ENCODE measurements around the gene SELPLG. TPM values are rescaled to one million over a fixed set of nuclear protein-coding genes. Genes with fewer than 3 reads are reported as not detected.
"Not testable (repeated sequence)": the region's sequence is repeated elsewhere in the genome, so short reads cannot be mapped to it uniquely, and the experiment has no call there.

SELPLG gene
- total RNA-seq, 1 experiment from 2014 or later, result 0.23 TPM

DNA sequence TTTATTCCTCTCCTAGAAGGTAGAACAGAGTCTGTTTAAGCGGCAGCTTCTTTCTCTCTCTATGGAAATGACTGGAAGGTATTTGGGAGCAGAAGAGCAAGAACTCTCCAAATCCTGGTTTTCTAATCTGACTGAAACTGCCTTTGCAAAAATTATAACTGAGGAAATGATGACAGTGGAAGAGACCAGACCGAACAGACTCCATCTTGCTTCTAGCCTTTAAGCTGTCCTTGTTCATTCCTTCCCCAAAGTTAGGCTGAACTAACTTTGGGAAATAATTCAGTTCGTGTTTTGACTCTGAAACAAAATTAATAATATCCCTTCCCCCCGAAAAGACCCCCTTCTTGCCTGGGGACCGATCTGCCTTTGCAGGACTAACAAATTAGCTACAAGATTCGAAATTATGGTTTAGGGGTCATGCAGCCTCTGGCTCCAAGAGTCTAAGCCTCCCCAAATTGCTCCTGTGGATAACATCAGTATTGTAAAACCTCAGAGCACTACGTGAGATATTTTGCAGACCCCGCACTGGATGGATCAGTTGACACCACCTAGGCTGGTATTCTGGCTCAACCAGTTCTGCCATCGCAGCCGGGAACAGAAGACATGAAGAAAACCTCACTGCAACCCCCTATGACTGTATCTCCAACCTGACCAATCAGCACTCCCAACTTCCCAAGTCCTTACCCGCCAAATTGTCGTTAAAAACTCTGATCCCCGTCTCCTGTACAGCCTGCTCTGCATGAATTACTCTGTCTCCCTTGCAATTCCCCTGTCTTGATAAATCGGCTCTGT is 14.1 kb downstream of the SELPLG start:
- DNase-seq (ENCODE audit: low read depth), result no peak

DNA sequence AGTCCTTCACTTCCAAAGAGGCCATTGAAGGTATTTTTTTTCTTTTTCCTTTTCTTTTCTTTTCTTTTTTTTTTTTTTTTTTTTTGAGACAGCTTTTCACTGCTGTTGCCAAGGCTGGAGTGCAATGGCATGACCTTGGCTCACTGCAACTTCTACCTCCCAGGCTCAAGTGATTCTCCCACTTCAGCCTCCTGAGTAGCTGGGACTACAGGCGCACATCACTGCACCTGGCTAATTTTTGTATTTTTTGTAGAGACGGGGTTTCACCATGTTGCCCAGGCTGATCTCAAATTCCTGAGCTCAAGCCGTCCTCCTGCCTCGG is 14.8 kb downstream of the SELPLG start:
- not testable (repeated sequence) for DNase-seq (ENCODE audit: low read depth)

DNA sequence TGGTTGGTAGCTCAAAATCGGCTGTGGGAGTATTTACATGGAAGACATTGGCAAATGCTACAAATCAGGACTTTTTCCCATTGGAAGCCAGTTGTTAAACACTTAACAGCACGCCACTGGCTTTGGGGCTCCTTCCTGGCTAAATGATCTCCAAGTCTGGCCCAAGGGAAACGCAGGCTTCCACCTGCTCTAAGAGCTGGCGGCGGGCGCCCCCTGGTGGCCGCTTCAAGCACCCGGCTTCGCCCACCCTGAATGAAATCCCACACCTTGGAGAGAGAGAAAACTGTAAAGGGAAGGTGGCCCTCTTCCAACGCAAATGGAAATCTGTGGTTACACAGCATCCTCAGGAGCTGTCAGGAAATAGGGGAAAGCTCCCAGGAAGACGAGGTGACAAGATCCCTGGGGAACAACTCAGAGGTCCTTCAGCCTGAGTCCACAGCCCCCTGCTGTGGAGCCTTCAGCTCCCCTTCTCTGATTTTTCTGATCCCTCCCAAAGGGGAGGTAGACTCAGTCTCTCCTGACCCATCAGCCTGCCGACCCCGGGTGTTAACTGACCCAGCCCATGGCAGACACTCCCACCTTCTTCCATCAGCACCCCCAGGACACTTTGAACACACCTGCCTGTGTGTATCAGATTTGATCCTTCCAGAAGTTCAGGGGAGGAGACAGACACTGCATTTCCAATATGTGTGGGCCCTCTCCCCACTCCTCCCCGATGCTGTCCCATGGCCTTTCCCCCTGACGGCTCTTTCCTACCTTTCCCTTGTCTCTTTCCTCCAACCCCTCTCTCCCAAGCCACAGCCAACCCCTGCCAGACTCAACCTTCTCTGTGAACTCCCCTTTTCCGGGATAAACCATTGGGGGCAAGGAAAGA is 15.4 kb downstream of the SELPLG start:
- DNase-seq (ENCODE audit: low read depth), result peak; percentile 91

DNA sequence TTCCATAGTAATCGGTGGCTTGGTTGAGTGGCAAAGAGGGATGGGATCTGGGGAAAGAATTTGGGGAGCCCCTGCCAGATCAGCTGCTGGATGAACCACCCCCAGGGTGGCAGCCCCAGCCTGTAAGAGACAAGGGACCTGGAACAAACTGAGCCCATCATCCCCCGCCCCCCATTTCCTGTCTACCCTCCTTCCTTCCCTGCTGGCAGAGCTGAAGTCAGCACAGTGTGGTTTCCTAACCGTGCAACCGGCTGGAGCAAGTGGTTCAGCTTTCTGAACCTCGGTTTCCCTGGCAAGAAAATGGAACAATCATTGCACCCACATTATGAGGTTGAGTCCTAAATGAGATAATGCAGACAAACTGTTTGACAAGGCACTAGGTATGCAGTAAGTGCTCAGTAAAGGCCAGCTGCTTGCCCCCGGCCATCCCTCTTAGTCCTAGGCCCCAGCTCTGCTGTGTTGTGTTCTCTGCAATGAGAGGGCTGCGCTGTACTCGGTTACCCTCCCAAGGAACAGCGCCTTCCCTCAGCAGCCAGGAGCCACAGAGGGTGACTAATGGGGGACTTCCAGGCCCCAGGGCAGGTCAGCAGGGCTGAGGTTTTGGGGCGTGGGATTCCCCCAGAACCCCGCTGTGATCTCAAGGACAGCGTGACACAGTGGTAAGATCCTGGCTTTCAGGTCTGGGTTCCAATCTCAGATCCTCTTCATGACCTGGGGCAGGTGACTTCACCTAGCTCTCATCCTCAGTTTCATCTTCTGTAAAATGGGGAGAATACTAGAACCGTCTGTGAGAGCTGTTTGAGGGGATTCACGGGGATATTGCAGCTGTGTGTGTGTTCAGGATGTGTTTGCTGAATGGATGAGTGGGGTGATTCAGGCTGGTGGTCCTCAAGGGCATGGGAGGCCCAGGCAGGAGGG is 16.5 kb downstream of the SELPLG start:
- DNase-seq (ENCODE audit: low read depth), result peak; percentile 90

DNA sequence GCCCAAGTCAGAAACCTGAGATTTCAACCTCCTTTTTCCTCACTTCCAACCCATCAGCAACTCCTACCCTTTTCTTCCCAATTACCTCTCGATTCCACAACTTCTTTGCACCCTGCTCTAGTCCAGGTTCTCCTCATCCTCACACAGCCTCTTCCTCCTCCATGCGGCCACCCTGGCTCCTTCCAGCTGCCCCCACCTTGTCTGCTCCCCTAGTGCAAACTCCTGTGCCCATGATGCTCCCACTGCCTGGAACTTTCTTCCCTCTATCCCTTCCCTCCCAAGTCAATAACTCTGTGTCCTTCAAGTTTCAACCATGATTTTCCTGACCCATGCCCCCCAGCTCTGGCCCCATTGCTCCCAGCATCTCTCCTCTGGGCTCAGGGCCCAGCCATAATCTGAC is 17.3 kb downstream of the SELPLG start:
- DNase-seq (ENCODE audit: low read depth), result no peak

DNA sequence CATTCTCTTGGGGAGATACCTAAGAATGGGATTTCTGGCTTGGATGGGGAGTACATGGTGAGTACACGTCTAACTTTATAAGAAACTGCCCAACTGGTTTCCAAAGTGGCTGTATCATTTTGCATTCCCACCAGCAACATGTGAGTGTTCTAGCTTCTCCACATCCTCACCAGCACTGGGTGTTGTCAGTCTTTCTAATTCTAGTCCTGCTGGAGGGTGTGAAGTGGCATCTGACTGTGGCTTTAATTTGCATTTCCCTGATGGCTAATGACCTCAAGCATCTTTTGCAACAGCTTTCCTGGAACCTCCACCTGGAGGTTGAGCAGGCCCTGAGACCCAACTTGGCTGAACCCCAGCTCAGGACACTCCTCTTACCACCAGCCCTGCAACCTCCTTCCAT is 17.8 kb downstream of the SELPLG start:
- no peak for DNase-seq (ENCODE audit: low read depth)

DNA sequence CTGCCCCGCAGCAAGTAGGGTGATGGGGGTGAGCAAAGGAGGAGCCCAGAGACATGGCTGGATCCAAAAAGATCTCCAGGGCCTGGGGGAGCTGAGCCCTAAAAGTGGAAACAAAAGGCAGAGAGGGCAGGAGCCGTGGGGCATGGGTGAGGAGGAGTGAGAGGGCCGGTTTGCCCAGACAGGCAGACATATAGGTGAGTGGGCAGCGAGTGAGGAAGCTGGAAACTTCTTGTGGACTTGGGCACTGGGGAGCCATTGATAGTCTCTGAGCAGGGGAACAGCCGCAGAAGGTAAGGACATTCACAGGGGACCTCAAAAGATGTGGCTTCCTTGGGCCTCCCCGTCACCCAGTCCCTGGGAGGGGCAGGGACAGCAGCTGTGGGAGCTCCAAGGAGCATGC is 19.1 kb downstream of the SELPLG start:
- no peak for DNase-seq (ENCODE audit: low read depth)

DNA sequence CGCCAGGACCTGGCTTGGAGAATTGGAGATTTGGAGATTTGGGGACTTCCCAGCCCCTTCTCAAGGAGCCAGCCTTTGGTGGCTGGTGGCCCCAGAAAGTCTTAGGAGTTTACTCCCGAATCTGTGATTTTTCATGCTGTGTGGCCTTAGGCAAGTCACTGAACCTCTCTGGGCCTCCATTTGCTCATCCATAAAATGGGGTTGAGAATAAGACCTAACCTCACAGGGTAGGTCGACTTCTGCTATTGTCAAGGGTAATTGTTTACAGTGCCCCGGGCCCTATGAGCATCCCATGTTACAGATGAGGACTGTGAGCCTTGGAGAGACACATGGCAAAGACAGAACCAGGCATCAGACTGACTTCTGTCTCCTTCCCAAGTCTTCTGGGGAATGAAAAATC is 19.7 kb downstream of the SELPLG start:
- DNase-seq (ENCODE audit: low read depth), result no peak

DNA sequence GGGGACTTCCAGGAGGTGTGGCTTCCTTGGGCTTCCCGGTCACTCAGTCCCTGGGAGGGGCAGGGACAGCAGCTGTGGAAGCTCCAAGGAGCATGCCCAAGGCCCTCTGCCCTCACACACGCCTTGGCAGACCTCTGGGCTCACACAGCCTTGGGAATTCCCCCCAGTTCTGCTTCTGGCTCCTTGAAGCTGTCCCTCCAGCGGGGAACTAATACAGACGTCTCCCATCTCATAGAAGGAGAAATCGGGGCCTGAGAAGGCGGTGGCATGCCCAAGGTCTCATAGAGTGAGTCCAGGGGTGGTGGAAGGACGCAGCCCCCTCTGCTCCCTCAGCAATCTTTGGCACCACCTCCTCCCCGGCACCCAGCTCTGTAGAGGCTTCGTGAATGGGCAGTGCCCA is 20.1 kb downstream of the SELPLG start:
- peak; percentile 70 for DNase-seq (ENCODE audit: low read depth)

DNA sequence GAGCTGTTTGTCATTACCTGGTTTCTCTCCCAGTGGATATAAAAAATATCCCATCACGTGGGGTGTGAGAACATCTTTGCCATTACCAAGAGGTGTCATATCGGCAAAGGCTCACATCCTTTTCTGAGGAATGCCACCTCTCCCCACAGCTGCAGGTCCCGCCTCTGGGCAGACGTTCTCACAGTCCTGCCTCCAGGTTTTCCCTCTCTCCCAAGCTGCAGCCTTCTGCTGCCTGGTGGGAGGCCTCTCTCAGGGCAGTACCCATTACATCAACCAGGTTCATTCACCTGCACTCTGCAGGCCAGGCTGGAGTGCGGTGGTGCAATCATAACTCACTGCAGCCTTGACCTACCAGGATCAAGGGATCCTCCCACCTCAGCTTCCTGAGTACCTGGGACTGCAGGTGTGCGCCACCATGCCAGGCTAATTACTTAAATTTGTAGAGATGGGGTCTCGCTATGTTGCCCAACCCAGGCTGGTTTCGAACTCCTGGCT is 20.9 kb downstream of the SELPLG start:
- DNase-seq (ENCODE audit: low read depth), result peak; percentile 64

DNA sequence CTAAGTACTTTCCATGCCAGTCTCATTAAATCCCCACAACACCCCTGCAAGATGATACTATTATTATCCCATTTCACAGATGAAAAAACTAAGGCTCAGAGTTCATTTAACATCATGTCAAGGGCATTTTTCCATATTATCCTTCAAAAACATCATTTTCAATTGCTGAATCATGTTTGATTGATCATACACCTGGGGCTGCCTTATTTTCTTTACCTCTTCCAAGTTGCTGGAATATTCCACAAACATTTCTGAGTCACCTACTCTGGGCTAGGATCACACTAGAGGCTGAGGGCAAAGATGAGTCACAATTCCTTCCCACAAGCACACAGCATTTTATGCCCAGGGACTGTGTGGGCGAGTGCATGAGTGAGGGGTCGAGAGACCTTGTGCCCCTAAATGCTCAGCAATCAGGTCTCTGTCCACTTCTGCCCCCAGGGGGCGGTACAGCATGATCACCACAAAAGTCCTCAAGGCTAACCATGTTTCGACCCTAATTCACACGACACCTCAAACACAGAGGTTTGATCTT is 21.7 kb downstream of the SELPLG start:
- DNase-seq (ENCODE audit: low read depth), result peak; percentile 94

DNA sequence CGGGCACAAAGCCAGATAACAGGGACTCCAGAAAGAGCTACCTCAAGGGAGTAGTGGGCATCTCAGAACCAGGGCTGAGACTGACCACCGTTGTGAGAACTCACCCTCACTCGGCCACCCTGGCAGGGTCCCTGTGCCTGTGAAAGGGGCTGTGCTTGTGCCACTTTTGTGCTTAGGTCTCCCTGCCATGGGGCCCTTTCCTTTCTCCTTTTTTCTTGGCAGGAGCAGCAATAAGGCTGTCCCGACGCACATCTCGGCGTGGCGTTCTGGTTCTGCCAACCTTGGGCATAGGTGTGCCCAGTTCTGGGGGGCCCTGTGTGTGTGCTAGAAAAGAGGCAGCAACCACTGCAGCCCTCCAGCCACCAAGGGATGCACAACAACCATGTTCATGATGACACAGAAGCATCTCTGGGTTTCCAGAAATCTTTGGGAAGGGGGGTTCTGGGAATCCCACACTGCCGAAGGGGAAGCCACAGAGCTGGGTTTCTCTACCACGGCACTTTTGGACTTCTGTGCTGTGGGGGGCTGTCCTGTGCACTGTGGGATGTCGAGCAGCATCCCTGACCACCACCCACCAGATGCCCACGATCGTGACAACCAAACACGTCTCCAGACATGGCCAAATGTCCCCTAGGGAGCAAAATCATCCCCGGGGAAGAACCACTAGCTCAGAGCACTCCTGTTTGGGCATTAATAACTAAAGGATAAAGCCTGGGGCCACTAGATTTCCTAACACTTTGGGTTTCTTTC is 22.7 kb downstream of the SELPLG start:
- no peak for DNase-seq (ENCODE audit: low read depth)

DNA sequence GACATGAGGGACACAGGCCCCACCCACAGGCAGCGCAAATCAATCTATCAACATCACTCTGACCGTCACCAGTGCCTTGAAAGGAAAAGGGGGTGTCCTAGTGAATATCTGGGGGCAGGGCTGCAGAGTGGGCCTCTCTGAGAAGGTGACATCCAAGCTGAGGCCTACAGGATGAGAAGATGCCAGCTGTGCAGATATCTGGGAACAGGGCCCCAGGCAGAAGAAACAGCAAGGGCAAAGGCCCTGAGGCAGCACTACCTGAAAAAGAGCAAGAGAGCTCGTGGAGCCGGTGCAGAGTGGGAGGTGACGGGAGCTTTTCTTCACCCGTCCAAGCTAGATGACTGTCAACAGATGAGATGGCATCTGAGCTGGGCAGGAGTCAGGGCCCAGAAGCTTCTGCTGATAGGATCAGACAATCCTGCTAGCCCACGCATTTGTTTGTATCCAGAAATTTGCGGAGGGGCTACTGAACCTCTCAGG is 23.3 kb downstream of the SELPLG start:
- no peak for DNase-seq (ENCODE audit: low read depth)

DNA sequence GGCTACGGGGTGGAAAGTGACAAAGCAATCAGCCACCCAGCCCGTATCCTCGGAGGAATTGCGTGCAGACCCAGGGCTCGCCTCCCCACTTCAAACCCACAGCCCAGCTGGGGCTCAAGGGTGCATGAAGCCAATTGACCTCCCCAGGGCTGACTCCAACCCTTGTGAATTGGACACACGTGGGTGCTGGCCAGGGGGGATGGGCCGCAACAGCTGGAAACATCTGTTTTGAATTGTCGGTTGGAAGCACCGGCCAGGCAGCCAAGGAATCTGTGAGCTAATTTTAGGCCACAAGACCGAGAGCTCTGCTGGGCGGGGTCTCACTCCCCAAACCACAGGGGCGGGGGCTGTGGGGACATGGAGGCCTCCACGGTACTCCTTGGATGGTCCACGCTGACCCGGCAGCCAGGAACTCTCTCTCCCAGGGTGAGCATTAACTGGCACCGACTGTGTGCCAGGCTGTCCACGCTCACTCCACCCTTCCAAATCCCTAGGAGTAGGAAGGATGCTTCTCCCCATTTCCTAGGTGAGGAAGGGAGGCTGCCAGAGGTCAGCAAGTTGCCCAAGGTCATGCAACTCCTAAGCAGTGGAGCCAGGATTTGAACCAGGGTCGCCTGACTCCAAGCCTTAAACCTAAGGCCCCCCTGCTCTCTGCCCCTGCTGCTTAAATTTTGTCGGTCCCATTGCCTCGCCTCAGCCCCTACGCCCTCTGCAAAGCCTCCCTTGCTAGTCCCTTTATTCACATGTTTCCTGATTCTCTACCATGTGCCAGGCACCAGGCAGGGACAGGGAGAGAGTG is 24.0 kb downstream of the SELPLG start:
- peak; percentile 61 for DNase-seq (ENCODE audit: low read depth)

DNA sequence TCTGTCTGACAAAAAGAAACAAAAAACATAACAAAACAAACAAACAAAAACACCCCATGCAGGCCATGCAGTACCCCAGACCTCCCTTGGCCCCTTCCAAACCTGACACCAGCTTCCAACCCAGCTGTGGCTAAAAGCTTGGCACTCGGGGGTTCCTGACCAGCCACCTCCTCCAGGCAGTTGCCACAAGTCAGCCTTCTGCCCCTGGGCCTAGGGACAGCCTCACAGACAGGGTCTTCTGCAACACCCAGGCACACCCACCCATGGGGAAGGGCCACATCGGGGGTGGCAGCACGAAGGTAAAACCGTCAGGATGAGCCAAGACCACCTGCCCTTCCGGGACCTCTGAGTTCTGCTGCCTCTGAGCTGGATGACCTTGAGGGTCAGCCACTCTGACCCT is 25.1 kb downstream of the SELPLG start:
- DNase-seq (ENCODE audit: low read depth), result no peak

DNA sequence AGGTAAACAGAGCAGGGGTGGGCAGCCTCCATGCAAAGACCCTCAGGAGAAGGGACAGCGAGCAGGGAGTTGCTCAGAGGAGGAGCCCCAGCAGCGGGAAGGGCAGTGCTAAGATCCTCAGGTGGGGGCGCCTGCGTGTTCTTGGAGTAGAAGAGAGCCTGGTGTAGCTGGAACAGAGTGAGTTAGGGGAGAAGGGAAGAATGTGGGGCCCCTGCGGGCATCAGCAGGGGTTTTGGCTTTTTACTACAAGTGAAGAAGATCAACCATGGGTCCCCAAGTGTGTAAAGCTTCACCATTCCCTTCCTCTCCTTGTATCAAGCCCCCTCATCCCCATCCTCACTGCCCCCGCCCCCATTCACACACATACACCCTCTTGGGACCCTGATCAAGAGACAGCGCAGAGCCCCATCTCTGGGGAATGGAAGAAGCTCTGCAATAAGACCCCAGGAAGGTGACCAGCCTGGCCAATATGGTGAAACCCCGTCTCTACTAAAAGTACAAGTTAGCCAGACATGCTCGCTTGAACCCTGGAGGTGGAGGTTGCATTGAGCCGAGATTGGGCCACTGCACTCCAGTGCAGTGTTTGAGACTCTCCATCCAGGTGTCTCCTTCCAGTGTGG is 25.6 kb downstream of the SELPLG start:
- no peak for DNase-seq (ENCODE audit: low read depth)

DNA sequence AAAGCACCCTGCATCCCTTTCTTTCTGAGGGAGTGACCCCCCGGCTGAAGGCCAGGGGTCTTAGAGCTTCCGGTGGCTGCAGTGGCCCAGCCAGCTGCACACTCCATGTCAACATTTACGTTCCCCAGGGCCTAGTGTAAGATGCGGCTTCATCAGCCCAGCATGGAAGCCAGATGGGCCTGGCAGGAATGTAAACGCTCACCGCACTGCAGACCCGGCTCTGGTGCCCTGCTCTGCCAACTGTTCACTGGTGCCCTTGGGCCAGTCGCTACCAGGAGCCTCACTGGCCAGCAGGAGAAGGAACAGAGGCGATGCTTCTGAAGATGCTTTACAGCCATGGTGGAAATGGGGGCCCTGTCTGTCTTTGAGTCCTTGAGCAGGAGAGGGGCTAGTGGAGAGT is 27.2 kb downstream of the SELPLG start:
- no peak for DNase-seq (ENCODE audit: low read depth)

DNA sequence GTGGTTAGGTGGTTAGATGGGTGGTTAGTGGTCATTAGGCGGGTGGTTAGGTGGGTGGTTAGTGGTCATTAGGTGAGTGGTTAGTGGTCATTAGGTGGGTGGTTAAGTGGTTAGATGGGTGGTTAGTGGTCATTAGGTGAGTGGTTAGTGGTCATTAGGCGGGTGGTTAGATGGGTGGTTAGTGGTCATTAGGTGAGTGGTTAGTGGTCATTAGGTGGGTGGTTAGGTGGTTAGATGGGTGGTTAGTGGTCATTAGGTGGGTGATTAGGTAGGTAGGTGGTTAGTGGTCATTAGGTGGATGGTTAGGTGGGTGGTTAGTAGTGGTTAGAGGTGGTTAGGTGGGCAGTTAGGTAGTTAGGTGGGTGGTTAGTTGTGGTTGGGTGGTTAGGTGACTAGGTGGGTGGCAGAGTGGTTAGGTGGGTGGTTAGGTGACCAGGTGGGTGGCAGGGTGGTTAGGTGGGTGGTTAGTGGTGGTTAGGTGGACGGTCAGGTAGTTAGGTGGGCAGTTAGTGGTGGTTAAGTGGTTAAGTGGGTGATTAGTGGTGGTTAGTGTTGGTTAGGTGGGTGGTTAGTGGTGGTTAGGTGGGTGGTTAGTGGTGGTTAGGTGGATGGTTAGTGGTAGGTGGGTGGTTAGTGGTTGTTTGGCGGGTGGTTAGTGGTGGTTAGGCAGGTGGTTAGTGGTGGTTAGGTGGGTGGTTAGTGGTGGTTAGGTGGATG is 27.8 kb downstream of the SELPLG start:
- no peak for DNase-seq (ENCODE audit: low read depth)

Measured in Daoy (cell line).